Vein endothelial cell (primary cell): ENCODE measurements around the gene MAD2L2. TPM values are rescaled to one million over a fixed set of nuclear protein-coding genes. Genes with fewer than 3 reads are reported as not detected.

Source experiments
- total RNA-seq: library from RNA; depleted of rRNA; stranded (reverse); fragments of >200 nt; gene quantifications from 2 replicates; pipeline ENCODE4 v1.2.3, GENCODE V29; 2012

The MAD2L2 gene
- 26.8 and 32.7 TPM in 2 replicates for total RNA-seq

GRCh38 chr1:11681071-11681771 is at the start of gene MAD2L2:
Gene MAD2L2 (minus strand): TSS chr1:11681148. CDS start chr1:11680601, 547 bp downstream.

GRCh38 chr1:11691302-11691914 is 10.5 kb upstream of the MAD2L2 start, which contains the start of gene DRAXIN:
Gene DRAXIN (plus strand): TSS chr1:11691710. CDS start chr1:11706259, 14,549 bp downstream.

GRCh38 chr1:11654137-11654938 is 26.6 kb downstream of the MAD2L2 start, which contains the start of the genes FBXO2 and FBXO44:
Gene FBXO2 (minus strand): TSS chr1:11654429. CDS start chr1:11654340, 89 bp downstream.
Gene FBXO44 (plus strand): TSS chr1:11654877. CDS start chr1:11655836, 959 bp downstream.

Other genes starting within 250 kb of the MAD2L2 start
- gene DISP3, start 202.0 kb downstream of the MAD2L2 start, total RNA-seq, result 0.10 and 0.33 TPM in 2 replicates
- 1.3 and 2.3 TPM in 2 replicates for gene FBXO2, start 26.7 kb downstream of the MAD2L2 start, total RNA-seq
- gene FBXO44, start 26.3 kb downstream of the MAD2L2 start, total RNA-seq, result 9.6 and 18.6 TPM in 2 replicates
- gene FBXO6, start 16.9 kb downstream of the MAD2L2 start, total RNA-seq, result 2.3 and 3.3 TPM in 2 replicates
- 0.33 and 0.96 TPM in 2 replicates for gene DRAXIN, start 10.6 kb upstream of the MAD2L2 start, total RNA-seq
- 42.9 and 50.6 TPM in 2 replicates for gene AGTRAP, start 55.0 kb upstream of the MAD2L2 start, total RNA-seq
- gene C1orf167, start 81.0 kb upstream of the MAD2L2 start, total RNA-seq, result not detected in 2 replicates
- 21.2 and 23.4 TPM in 2 replicates for gene MTHFR, start 124.8 kb upstream of the MAD2L2 start, total RNA-seq
- gene CLCN6, start 125.0 kb upstream of the MAD2L2 start, total RNA-seq, result 10.5 and 16.6 TPM in 2 replicates
- not detected in 2 replicates for gene NPPA, start 166.6 kb upstream of the MAD2L2 start, total RNA-seq
- gene NPPB, start 177.8 kb upstream of the MAD2L2 start, total RNA-seq, result not detected in 2 replicates
- 84.7 and 104 TPM in 2 replicates for gene KIAA2013, start 245.3 kb upstream of the MAD2L2 start, total RNA-seq